GM21360 (cell line): ENCODE measurements around the gene DLX4.

ENCODE experiments used
- ATAC-seq: cut with Tn5 transposase; IDR thresholded peaks from one replicate; pipeline ENCODE4 v1.9.1; 2021; ENCODE audit warnings: mild to moderate bottlenecking, moderate library complexity; ENCODE audit not compliant: unreplicated experiment

The DLX4 gene

GRCh38 chr17:49946208-49946607 lies 22.8 kb upstream of the DLX4 start:
- no peak for ATAC-seq

DNA sequence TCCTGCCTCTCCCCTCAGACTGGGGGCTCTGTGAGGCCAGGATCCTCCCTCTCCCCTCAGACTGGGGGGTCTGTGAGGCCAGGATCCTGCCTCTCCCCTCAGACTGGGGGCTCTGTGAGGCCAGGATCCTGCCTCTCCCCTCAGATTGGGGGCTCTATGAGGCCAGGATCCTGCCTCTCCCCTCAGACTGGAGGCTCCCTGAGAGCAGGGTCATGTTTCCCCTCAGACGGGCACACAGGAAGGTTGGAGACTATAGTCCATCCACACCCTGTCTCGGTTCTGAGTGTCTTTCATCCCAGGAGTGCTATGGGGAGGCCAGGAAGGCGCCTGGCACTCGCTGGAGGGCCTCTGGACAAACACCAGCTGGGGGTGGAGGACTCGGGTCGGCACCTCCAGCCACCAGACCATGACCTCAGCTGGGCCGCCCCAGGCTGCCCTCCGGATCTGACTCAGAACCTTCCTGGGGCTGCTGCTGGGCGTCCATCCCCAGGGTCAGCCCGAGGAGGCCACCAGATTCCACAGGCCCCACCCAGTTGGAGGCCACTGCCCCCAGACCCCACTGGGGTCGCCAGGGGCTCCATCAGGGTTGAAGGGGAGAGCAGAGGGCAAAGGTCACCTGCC lies 21.9 kb upstream of the DLX4 start:
- no peak for ATAC-seq

GRCh38 chr17:49949634-49950033 lies 19.4 kb upstream of the DLX4 start:
- ATAC-seq, result no peak

DNA sequence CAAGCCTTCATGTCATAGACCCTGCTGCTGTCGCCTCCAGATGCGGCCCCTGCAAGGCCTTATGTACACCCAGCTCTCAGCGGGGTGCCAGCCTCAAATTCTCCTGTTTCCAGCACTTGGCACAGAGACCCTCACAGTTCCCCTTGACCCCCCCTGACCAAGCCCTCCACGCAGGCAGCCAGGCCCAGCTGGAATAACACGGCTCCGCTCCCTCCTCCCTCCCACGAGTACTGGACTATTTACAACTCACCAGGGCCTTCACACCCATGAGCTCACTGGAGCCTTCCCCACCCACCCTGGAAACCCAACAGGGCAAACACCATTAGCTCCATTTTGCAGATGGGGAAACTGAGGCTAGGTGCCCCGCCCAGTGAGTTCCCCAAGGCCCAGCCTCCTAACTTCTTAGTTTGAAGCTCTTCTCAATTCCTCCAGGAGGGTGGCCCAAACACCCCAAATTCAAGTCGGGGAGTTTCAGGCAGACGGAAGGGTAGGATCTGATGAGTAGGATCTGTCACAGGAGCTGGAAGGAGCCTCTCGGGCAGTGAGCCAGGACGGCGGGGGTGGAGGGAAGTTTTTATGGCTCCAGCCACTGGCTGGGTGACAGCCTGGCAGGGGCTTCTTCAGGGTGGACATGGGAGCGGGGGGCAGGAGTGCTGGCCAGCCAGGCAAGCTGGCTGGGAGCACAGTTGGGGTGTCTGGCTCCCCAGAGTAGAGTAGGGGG lies 17.5 kb upstream of the DLX4 start:
- ATAC-seq, result no peak

DNA sequence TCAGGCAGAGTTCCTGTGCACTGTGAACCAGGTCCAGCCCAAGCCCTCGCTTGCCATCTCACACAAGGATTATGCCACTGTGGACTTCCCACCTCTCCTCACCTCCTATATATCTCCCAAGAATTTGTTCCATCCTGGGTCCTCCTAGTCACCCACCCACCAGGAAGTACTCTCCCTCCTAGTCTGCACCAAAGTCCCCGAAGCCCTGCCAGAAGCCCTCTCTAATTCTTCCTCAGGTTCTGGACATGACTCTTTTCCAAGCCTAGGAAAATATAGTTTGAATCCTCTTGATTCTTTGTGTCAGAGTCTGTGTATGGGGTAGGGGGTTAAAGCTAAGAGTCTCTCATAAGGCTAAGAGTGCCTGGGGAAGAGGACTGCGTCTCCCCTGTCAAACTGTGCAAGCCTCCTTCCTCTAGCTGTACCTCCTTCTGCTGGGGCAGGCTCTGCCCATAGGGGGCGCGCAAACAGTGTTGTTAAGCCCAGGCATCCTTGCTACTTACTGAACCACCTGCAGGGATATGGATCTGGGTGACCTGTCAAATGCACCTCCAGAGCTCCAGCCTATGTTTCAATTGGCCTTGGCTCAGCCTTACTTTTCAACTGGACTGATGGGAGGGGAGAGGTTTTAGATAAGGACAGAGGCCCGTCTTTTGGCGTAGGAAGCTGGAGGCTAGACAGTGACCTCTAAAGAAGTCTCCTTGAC lies 16.6 kb upstream of the DLX4 start:
- no peak for ATAC-seq

- ATAC-seq, result no peak
Measured at GRCh38 chr17:49952912-49953497, 16.0 kb upstream of the DLX4 start.

- ATAC-seq, result no peak
Measured at GRCh38 chr17:49955157-49955556, 13.8 kb upstream of the DLX4 start.

GRCh38 chr17:49956780-49957179 lies 12.2 kb upstream of the DLX4 start:
- ATAC-seq, result no peak

DNA sequence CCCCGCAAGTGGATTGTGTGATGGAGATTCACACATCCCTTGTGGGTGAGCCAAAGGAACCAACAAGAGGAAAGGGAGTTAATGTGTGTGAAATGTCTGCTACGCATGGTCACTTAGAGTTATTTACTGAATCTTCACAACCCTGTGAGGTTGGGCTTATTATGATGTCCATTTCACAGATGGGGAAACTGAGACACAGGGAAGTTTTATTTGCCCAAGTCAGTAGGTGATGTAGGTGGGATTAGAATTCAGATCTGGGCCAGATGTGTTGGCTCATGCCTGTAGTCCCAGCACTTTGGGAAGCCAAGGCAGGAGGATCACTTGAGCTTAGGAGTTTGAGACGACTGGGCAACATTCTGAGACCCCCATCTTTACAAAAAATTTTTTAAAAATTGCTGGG lies 11.6 kb upstream of the DLX4 start:
- ATAC-seq, result no peak

GRCh38 chr17:49958723-49959122 lies 10.3 kb upstream of the DLX4 start:
- ATAC-seq, result no peak

DNA sequence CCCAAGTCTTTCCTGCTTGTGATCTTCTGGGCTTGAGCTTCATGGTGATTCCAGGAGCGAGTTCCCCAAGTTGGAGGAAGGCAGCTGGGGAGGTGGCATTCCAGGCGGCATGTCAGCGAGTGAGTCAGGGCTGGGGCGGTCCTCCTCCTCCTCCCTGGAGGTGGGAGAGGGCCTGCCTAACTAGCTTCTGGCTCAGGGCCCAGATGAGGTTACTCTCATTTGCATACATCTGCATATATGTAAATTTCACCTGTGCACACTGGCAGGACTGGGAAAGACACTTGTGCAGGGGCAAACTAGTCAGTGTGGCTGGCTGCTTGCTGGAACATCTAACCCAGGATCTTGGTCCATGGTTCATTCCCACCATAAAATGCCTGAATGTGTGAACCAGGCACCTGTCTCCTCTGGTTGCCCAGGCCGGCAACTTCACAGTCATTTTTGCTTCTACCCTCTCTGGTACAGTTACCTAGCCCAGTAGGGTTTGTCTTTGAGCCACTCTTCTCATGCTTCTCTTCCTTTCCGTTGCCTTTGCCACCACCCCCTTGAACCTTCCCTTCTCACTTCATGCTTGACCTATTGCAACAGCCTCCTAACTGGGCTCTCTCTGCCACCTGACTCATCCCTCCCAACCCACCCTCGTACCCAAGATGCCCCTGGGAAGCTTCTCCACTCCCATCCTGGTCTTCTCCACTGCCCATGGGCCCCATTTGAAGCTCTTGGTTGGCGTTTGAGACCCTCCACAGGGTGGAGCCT lies 9.6 kb upstream of the DLX4 start:
- no peak for ATAC-seq

GRCh38 chr17:49962599-49963308 lies 6.2 kb upstream of the DLX4 start:
- no peak for ATAC-seq

DNA sequence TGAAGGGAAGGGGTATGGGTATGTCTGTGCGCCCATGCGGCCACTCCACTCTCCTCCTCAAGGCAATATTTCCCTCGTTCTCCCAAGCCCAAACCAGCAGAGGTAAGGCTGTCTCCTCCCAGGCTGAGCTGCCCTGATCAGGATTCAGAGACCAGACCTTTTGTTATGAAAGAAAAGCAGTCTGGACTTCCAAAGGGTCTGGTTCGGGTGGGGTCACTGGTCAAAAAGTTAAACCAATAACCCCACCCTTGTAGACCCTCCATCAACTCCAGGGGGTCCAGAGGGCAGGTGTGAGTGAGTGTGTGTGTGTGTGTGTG lies 5.7 kb upstream of the DLX4 start:
- ATAC-seq, result no peak

DNA sequence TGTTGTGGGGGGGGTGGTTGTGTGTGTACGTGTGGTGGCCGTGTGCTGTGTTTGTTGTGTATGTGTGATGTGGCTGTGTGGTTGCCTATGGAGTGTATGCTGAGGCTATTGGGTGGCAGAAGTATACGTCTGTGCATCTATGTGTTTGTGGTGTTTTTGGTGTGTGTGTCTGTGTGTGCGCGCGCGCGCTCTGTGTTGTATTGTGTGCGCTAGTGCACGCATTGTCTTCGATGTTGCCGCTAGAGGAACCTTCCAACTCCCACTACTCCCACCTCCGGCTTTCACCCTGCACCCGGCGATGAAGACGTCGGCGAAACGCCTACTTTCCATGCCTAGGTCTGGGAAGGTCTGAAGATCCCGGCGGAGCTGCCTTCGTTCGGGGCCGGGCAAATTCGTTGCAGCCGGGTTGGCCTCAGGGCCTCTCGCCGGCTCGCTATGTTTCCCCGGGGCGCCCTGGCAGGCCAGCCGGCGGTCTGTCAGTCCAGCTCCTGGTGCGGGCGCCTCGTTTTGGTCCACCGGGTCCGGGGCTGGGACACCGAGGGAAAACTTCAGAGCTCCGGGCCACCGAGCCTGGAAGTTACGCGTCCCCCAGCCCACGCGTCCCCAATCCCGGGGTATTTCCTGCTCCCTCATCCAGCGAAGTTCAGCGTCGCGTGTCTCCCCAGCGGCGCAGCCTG lies 5.2 kb upstream of the DLX4 start:
- ATAC-seq, result no peak

- ATAC-seq, result no peak
Measured at GRCh38 chr17:49964303-49964768, 4.7 kb upstream of the DLX4 start.

DNA sequence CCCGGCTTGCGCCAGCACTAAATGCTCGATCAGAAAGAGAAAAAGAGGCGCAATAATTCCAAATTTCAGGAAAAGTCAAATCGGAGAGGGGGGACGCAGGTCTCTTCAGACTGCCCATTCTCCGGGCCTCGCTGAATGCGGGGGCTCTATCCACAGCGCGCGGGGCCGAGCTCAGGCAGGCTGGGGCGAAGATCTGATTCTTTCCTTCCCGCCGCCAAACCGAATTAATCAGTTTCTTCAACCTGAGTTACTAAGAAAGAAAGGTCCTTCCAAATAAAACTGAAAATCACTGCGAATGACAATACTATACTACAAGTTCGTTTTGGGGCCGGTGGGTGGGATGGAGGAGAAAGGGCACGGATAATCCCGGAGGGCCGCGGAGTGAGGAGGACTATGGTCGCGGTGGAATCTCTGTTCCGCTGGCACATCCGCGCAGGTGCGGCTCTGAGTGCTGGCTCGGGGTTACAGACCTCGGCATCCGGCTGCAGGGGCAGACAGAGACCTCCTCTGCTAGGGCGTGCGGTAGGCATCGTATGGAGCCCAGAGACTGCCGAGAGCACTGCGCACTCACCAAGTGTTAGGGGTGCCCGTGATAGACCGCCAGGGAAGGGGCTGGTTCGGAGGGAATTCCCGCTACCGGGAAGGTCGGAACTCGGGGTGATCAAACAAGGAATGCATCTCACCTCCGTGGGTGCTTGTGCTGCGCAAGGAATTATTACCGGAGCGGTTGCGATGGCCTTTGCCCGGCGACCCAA lies 4.0 kb upstream of the DLX4 start:
- ATAC-seq, result no peak

DNA sequence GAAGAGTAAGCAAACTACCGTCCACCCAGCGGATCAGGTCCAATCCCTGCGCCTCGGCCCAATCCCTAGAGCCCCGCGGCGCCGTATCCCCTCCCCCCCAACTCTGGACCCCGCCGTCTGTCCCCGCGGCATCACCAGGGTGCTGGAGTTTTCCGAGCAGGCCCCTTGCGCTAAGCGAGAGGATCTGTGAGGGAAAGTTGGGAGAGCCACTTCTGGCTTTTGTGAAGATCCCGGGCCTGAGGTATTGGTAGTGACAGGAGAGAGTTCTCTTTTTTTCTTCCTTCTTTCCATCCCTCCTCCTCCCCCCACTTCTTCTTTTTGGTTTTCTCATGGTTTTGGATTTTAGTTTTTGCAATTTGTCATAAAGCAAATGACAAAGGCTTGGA lies 3.5 kb upstream of the DLX4 start:
- no peak for ATAC-seq

GRCh38 chr17:49966767-49967166 lies 2.2 kb upstream of the DLX4 start:
- ATAC-seq, result no peak

GRCh38 chr17:49967205-49967604 lies 1.8 kb upstream of the DLX4 start:
- no peak for ATAC-seq
